Fibroblast of lung (primary cell): ENCODE results near the gene PRXL2A. TPM values are rescaled to one million over a fixed set of nuclear protein-coding genes. Genes with fewer than 3 reads are reported as not detected.

Source experiments
- DNase-seq, 2 donors: peaks; one replicate each; pipeline versions ENCODE4 v3.0.0 to v3.0.0-alpha.2; 2010; ENCODE audit warnings: low read depth in 2 of 2
- H2AFZ ChIP-seq: 2 replicates; pipeline ENCODE4 v1.5.1; 2012; ENCODE audit warnings: low read length, control low read depth, inconsistent platforms
- H3K27ac ChIP-seq: 2 replicates; pipeline ENCODE4 v1.5.1; 2011; ENCODE audit warnings: low read length, control low read depth; ENCODE audit not compliant: insufficient read depth
- H3K27me3 ChIP-seq: 2 replicates; pipeline ENCODE4 v1.5.1; 2011; ENCODE audit warnings: mild to moderate bottlenecking, low read length; ENCODE audit not compliant: control insufficient read depth, insufficient read depth
- H3K36me3 ChIP-seq: 2 replicates; pipeline ENCODE4 v1.5.1; 2011; ENCODE audit warnings: low read length; ENCODE audit not compliant: control insufficient read depth, insufficient read depth
- H3K4me1 ChIP-seq: 2 replicates; pipeline ENCODE4 v1.5.1; 2011; ENCODE audit warnings: low read length; ENCODE audit not compliant: control insufficient read depth, insufficient read depth; ENCODE audit errors: extremely low read depth
- H3K4me2 ChIP-seq: 2 replicates; pipeline ENCODE4 v1.5.1; 2011; ENCODE audit warnings: low read length, control low read depth; ENCODE audit not compliant: insufficient read depth; ENCODE audit errors: extremely low read depth
- H3K4me3 ChIP-seq, 4 experiments: fragments of 200-600 bp in 1 of 4; sonication (generic) in 1 of 4; replicated peaks in 1 of 4; 2 replicates each; pipeline ENCODE4 v1.5.1; 2011 to 2016; ENCODE audit warnings: low read length in 4 of 4, low read depth in 3 of 4, mild to moderate bottlenecking in 3 of 4, control low read depth in 2 of 4, inconsistent platforms in 1 of 4, mixed read lengths in 1 of 4; ENCODE audit not compliant: insufficient read depth in 1 of 4; ENCODE audit errors: control extremely low read depth in 1 of 4
- H3K79me2 ChIP-seq: 2 replicates; pipeline ENCODE4 v1.5.1; 2012; ENCODE audit warnings: mild to moderate bottlenecking, low read length, inconsistent platforms; ENCODE audit not compliant: control insufficient read depth, insufficient read depth
- H3K9ac ChIP-seq: 2 replicates; pipeline ENCODE4 v1.5.1; 2011; ENCODE audit warnings: mild to moderate bottlenecking, low read length, control low read depth; ENCODE audit not compliant: insufficient read depth
- H3K9me3 ChIP-seq: 2 replicates; pipeline ENCODE4 v1.5.1; 2012; ENCODE audit warnings: low read depth, low read length; ENCODE audit not compliant: control insufficient read depth, insufficient read depth
- H4K20me1 ChIP-seq: 2 replicates; pipeline ENCODE4 v1.5.1; 2011; ENCODE audit warnings: low read length; ENCODE audit not compliant: control insufficient read depth, insufficient read depth; ENCODE audit errors: extremely low read depth
- CTCF ChIP-seq, 2 donors: IDR thresholded peaks in 1 of 2; conservative IDR thresholded peaks in 1 of 2; 1 replicate in 1 of 2; 2 replicates in 1 of 2; pipeline ENCODE4 v1.5.1; 2011 to 2012; ENCODE audit warnings: low read length in 2 of 2, control low read depth in 1 of 2, inconsistent platforms in 1 of 2, low read depth in 1 of 2, mild to moderate bottlenecking in 1 of 2
- EZH2 ChIP-seq: IDR thresholded peaks from 2 replicates; pipeline ENCODE4 v1.5.1; 2012; ENCODE audit warnings: low read length, control low read depth, mild to moderate bottlenecking; ENCODE audit errors: missing control alignments
- polyA plus RNA-seq, 2 donors: library from polyadenylated mRNA; depleted of rRNA in 1 of 2; stranded (reverse) in 1 of 2; unstranded in 1 of 2; fragments of >200 nt; gene quantifications; 2 replicates each; pipeline ENCODE4 v1.2.1, GENCODE V29; 2011 to 2012; ENCODE audit warnings: missing spikeins in 1 of 2
- total RNA-seq: library from RNA; depleted of rRNA; stranded (reverse); fragments of >200 nt; gene quantifications from 2 replicates; pipeline ENCODE4 v1.2.1, GENCODE V29; 2014

Gene PRXL2A
- total and polyA plus RNA-seq, 2 donors (not counting 1 experiment from before 2014, with no cell fraction given) = 1.6 to 19.2 TPM

GRCh38 chr10:80442879-80443278 lies 34.5 kb downstream of the PRXL2A start:
- no peak overlapping the region for H3K9ac ChIP-seq
- no peak overlapping the region for H2AFZ ChIP-seq
- H3K9me3 ChIP-seq = no peaks in the 10 kb centered on the region
- H3K4me3 ChIP-seq = no peak overlapping the region
- no peaks in the 10 kb centered on the region for H4K20me1 ChIP-seq
- peaks cover 9% of the 10 kb centered on the region for H3K27me3 ChIP-seq
- no peaks in the 10 kb centered on the region for H3K36me3 ChIP-seq
- peaks cover 2% of the 10 kb centered on the region for H3K4me1 ChIP-seq
- H3K4me2 ChIP-seq = no peak overlapping the region
- TF ChIP-seq EZH2 = no peak
- no peak for TF ChIP-seq CTCF (conservative IDR thresholded peaks at IDR 0.05 in 1 of 2, IDR thresholded peaks at IDR 0.05 in 1 of 2; ENCODE audit: low read depth in 1 of 2, low read length in 2 of 2)
- no peaks in the 10 kb centered on the region for H3K79me2 ChIP-seq
- DNase-seq = no peak
- no peak overlapping the region for H3K27ac ChIP-seq

GRCh38 chr10:80443531-80443974 lies 35.2 kb downstream of the PRXL2A start:
- Histone ChIP-seq H3K27ac (no peak overlapping the region), H3K27me3 (peaks cover 9% of the 10 kb centered on the region), H3K9ac (no peak overlapping the region), H3K4me2 (no peak overlapping the region), H3K79me2 (no peaks in the 10 kb centered on the region), H3K4me1 (peaks cover 2% of the 10 kb centered on the region), H3K9me3 (no peaks in the 10 kb centered on the region), H4K20me1 (no peaks in the 10 kb centered on the region), H2AFZ (no peak overlapping the region), H3K36me3 (no peaks in the 10 kb centered on the region), H3K4me3 (no peak overlapping the region)
- no peak for TF ChIP-seq EZH2
- peak; percentile 6 to 62 for TF ChIP-seq CTCF (conservative IDR thresholded peaks at IDR 0.05 in 1 of 2, IDR thresholded peaks at IDR 0.05 in 1 of 2; ENCODE audit: low read depth in 1 of 2, low read length in 2 of 2)
- DNase-seq = peak in 1 of 2 donors; percentile 60

- no peaks in the 10 kb centered on the region for H3K79me2 ChIP-seq
- H3K27me3 ChIP-seq = peaks cover 9% of the 10 kb centered on the region
- TF ChIP-seq CTCF (conservative IDR thresholded peaks at IDR 0.05 in 1 of 2, IDR thresholded peaks at IDR 0.05 in 1 of 2; ENCODE audit: low read depth in 1 of 2, low read length in 2 of 2) (no peak), EZH2 (no peak)
- peaks cover 2% of the 10 kb centered on the region for H3K4me1 ChIP-seq
- no peak overlapping the region for H3K4me3 ChIP-seq
- no peak overlapping the region for H3K9ac ChIP-seq
- no peak overlapping the region for H3K4me2 ChIP-seq
- DNase-seq = no peak
- no peak overlapping the region for H3K27ac ChIP-seq
- H4K20me1 ChIP-seq = no peaks in the 10 kb centered on the region
- no peaks in the 10 kb centered on the region for H3K36me3 ChIP-seq
- no peak overlapping the region for H2AFZ ChIP-seq
- H3K9me3 ChIP-seq = no peaks in the 10 kb centered on the region
Observed at GRCh38 chr10:80444124-80444523, 35.8 kb downstream of the PRXL2A start.
